Ramos (cell line): ENCODE results near the gene WBP1L.
"Not testable (repeated sequence)": the region's sequence is repeated elsewhere in the genome, so short reads cannot be mapped to it uniquely, and the experiment has no call there.

Experiments
- in situ Hi-C: fragments of 300-500 bp; cut with MboI; formaldehyde crosslinking; loops from one replicate; pipeline ENCODE4 v1.14.3; 2022; ENCODE audit warnings: low sequenced_read_pairs; ENCODE audit not compliant: unreplicated experiment

Gene WBP1L

GRCh38 chr10:102831322-102832071 is 87.7 kb downstream of the WBP1L start:
- in situ Hi-C loops, result loop anchor here (10.0 kb wide), 1 partner anchor 243 kb away; no protein-coding TSS in a partner anchor

- in situ Hi-C loops, result loop anchor here (10.0 kb wide), 1 partner anchor 243 kb away; no protein-coding TSS in a partner anchor
Observed at GRCh38 chr10:102832248-102832647, 88.5 kb downstream of the WBP1L start.

- in situ Hi-C loops, result loop anchor here (10.0 kb wide), 1 partner anchor 242 kb away; no protein-coding TSS in a partner anchor
Observed at GRCh38 chr10:102832987-102833386, 89.2 kb downstream of the WBP1L start.

GRCh38 chr10:102834143-102834542 is 90.4 kb downstream of the WBP1L start:
- in situ Hi-C loops, result loop anchor here (10.0 kb wide), 1 partner anchor 241 kb away; no protein-coding TSS in a partner anchor

- in situ Hi-C loops, result loop anchor here (5.0 to 10.0 kb wide), 2 partner anchors 67 to 240 kb away; no protein-coding TSS in a partner anchor
Observed at GRCh38 chr10:102835007-102835482, 91.3 kb downstream of the WBP1L start.

GRCh38 chr10:102837230-102837721 is 93.5 kb downstream of the WBP1L start, which contains the start of gene CYP17A1:
CYP17A1 (minus strand) TSS chr10:102837413; CDS start chr10:102837361, 52 bp downstream.
- in situ Hi-C loops, result loop anchor here (5.0 to 10.0 kb wide), 2 partner anchors 65 to 238 kb away; no protein-coding TSS in a partner anchor

GRCh38 chr10:102838276-102838927 is 94.7 kb downstream of the WBP1L start:
- in situ Hi-C loops, result loop anchor here (5.0 to 10.0 kb wide), 2 partner anchors 64 to 236 kb away; no protein-coding TSS in a partner anchor

- in situ Hi-C loops, result loop anchor here (10.0 kb wide), 1 partner anchor 413 kb away; no protein-coding TSS in a partner anchor
Observed at GRCh38 chr10:102841827-102842345, 98.1 kb downstream of the WBP1L start.

GRCh38 chr10:102843139-102843538 is 99.4 kb downstream of the WBP1L start:
- in situ Hi-C loops, result loop anchor here (10.0 kb wide), 1 partner anchor 412 kb away; no protein-coding TSS in a partner anchor

GRCh38 chr10:102844190-102844776 is 100.5 kb downstream of the WBP1L start:
- in situ Hi-C loops, result loop anchor here (10.0 kb wide), 1 partner anchor 411 kb away; no protein-coding TSS in a partner anchor

GRCh38 chr10:102845352-102845902 is 101.7 kb downstream of the WBP1L start:
- in situ Hi-C loops, result loop anchor here (10.0 kb wide), 1 partner anchor 409 kb away; no protein-coding TSS in a partner anchor

GRCh38 chr10:102850025-102850518 is 106.3 kb downstream of the WBP1L start:
- in situ Hi-C loops, result no loop called here

- in situ Hi-C loops, result not testable (repeated sequence)
Observed at GRCh38 chr10:102853237-102853636, 109.5 kb downstream of the WBP1L start.

- in situ Hi-C loops, result not testable (repeated sequence)
Observed at GRCh38 chr10:102855731-102856436, 112.1 kb downstream of the WBP1L start.

GRCh38 chr10:102856758-102857424 is 113.1 kb downstream of the WBP1L start:
- in situ Hi-C loops, result no loop called here

GRCh38 chr10:102859911-102860310 is 116.2 kb downstream of the WBP1L start:
- in situ Hi-C loops, result no loop called here

- in situ Hi-C loops, result no loop called here
Observed at GRCh38 chr10:102863660-102864059, 119.9 kb downstream of the WBP1L start.

GRCh38 chr10:102865620-102866019 is 121.9 kb downstream of the WBP1L start:
- in situ Hi-C loops, result no loop called here
